Measurements from ENCODE around the gene HFM1.
"Not testable (repeated sequence)": the region's sequence is repeated elsewhere in the genome, so short reads cannot be mapped to it uniquely, and the experiment has no call there.

Gene HFM1, protein sequence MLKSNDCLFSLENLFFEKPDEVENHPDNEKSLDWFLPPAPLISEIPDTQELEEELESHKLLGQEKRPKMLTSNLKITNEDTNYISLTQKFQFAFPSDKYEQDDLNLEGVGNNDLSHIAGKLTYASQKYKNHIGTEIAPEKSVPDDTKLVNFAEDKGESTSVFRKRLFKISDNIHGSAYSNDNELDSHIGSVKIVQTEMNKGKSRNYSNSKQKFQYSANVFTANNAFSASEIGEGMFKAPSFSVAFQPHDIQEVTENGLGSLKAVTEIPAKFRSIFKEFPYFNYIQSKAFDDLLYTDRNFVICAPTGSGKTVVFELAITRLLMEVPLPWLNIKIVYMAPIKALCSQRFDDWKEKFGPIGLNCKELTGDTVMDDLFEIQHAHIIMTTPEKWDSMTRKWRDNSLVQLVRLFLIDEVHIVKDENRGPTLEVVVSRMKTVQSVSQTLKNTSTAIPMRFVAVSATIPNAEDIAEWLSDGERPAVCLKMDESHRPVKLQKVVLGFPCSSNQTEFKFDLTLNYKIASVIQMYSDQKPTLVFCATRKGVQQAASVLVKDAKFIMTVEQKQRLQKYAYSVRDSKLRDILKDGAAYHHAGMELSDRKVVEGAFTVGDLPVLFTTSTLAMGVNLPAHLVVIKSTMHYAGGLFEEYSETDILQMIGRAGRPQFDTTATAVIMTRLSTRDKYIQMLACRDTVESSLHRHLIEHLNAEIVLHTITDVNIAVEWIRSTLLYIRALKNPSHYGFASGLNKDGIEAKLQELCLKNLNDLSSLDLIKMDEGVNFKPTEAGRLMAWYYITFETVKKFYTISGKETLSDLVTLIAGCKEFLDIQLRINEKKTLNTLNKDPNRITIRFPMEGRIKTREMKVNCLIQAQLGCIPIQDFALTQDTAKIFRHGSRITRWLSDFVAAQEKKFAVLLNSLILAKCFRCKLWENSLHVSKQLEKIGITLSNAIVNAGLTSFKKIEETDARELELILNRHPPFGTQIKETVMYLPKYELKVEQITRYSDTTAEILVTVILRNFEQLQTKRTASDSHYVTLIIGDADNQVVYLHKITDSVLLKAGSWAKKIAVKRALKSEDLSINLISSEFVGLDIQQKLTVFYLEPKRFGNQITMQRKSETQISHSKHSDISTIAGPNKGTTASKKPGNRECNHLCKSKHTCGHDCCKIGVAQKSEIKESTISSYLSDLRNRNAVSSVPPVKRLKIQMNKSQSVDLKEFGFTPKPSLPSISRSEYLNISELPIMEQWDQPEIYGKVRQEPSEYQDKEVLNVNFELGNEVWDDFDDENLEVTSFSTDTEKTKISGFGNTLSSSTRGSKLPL (N-terminal part only)

GRCh38 chr1:91404151-91405012 is at the start of gene HFM1:
Gene HFM1, minus strand, starts transcription at chr1:91404837. Its CDS starts 3,755 bp downstream, at chr1:91401082.
- peak; percentile 72 for DNase-seq (ENCODE audit: low spot score)

DNA sequence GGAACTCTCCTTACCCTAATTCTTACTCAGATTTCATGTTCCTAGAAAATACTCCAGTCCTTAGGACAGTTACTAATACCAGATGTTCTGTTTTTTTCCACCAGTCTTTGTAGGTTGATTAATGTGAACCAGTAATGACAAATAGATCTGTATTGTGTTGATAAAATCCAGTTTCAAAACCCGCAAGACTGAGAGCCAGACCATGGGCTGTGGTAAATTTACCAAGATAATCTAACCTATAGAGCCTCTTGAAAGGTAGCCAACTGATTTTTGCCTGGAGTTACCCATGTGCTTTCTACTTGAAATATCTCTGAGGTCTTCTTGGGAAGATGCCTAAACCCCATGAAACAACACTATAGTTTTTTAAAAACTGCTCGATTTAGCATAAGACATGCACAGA is 49.5 kb upstream of the HFM1 start:
- no peak for DNase-seq (ENCODE audit: low spot score)

DNA sequence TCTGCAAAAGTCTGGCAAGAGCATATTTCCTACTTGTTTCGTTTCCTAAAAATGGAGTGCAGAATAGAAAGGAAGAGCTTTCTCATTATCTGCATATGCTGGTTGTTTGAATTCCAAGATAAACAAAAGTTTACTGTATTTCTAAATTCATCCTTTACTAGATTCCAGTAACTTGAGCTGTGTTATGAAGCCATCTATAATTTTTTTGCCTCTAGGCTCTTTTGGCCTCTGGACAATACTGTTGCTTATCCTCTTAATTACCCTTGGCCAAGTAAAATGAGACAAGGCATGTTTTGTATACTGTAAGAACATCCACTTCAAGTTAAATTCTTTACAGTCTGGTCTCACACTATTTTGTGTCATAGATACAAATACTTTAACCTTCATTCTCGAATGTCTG is 45.6 kb upstream of the HFM1 start:
- DNase-seq (ENCODE audit: low spot score) = no peak

- DNase-seq (ENCODE audit: low spot score) = not testable (repeated sequence)
Observed at GRCh38 chr1:91447782-91448181, 43.1 kb upstream of the HFM1 start.

DNA sequence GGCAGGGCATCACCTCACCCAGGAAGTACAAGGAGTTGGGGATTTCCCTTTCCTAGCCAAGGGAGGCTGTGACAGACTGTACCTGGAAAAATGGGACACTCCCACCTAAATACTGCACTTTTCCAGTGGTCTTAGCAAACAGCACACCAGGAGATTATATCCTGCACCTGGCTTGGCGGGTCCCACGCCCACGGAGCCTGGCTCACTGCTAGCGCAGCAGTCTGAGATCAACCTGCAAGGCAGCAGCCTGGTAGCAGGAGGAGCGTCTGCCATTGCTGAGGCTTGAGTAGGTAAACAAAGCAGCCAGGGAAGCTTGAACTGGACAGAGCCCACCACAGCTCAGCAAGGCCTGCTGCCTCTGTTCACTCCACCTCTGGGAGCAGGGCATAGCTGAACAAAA is 37.3 kb upstream of the HFM1 start:
- DNase-seq (ENCODE audit: low spot score) = not testable (repeated sequence)

GRCh38 chr1:91440847-91441246 is 36.2 kb upstream of the HFM1 start:
- DNase-seq (ENCODE audit: low spot score) = peak; percentile 4

DNA sequence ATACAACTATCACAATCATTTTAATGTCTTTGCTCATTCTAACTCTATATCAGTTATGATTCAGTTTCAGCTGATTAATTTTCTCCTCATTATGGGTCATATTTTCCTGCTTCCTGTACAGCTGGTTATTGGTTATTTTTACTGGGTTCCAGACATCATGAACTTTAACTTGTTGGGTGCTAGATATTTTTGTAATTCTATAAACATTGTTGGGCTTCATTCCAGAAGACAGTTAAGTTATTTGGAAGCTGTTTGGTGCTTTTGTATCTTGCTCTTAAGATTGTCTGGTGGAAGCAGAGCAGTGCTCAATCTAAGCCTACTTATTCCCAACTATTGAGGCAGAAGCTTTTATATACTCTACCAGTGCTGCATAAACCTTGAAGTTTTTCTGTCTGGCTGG is 34.4 kb upstream of the HFM1 start:
- DNase-seq (ENCODE audit: low spot score) = no peak

DNA sequence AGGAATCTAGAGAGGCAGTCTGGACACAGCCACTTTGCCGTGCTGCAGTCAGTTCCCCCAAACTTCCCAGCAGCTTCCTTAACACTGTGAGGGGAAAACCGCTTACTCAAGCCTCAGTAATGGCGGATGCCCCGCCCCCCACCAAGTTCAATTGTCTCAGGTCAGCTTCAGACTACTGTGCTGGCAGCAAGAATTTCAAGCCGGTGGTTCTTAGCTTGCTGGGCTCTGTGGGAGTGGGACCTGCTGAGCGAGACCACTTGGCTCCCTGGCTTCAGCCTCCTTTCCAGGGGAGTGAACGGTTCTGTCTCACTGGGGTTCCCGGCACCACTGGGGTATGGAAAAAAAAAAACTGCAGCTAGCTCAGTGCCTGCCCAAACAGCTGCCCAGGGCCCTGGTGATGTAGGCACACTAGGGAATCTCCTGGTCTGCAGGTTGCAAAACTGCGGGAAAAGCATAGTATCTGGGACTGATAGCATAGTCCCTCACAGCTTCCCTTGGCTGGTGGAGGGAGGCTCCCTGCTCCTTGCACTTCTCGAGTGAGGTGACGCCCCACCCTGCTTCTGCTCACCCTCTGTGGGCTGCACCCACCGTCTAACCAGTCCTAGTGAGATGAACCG is 23.7 kb upstream of the HFM1 start:
- DNase-seq (ENCODE audit: low spot score) = no peak

GRCh38 chr1:91427741-91428140 is 23.1 kb upstream of the HFM1 start:
- no peak for DNase-seq (ENCODE audit: low spot score)

GRCh38 chr1:91422523-91422922 is 17.9 kb upstream of the HFM1 start:
- not testable (repeated sequence) for DNase-seq (ENCODE audit: low spot score)

DNA sequence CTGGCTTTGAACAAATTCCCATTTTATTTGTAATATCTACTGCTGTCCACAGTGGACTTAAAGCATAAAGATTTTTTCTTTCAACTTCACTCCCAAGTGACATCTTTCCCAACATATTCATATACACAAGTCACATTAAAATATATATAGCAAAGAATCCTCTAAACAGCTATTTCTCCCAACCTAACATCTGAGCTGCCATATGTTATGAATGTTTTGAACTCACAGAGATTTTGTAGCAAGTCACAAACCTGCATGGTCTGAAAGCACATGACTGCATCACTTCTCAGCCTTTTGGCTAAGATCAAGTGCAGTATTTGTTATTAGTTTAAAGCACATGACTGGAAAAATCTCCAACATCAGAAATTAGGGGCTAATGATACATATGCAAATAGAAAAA is 7.7 kb upstream of the HFM1 start:
- DNase-seq (ENCODE audit: low spot score) = no peak

DNA sequence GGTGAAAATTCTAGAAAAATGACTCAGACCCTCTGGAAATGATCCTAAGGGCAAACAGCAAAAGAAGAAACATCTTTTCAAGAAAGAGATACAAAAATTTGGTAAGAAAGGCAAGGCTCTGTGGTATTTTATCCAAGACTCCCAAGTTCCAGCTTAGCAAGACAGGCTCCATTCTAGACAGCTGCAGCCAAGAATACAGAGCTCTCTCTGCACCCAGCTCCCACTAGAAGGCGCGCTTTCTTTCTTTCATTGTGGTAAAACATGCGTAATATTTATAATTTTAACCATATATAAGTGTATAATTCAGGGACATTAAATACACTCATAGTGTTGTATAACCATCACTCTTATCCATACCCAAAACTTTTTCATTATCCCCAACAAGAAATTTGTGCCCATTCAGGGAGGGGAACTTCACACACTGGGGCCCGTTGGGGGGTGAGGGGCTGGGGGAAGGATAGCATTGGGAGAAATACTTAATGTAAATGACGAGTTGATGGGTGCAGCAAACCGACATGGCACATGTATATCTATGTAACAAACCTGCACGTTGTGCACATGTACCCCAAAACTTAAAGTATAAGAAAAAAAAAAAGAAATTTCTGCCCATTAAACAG is 2.2 kb upstream of the HFM1 start:
- DNase-seq (ENCODE audit: low spot score) = peak; percentile 9

GRCh38 chr1:91402023-91402422 is 2.6 kb downstream of the HFM1 start:
- DNase-seq (ENCODE audit: low spot score) = peak; percentile 46

DNA sequence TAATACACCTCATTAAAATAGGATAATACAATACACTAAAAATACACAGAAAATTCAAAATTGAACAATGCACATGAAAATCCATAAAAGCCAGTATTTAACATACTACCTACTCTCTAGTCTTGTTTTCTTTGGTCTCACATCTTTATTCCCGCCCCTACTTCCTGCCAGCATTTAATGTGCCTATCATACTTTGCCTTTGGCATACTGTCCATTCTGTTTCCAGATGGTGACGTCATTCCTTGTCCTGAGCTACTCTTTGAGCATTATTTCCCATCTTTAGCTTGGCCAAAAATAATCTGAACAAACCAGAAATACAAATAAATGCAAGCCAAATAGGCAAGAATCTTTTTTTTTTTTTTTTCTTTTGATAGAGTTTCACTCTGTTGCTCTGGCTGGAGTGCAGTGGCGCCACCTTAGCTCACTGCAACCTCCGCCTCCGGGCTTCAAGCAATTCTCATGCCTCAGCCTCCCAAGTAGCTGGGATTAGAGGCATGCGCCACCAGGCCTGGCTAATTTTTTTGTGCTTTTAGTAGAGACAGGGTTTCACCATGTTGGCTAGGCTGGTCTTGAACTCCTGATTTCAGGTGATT is 4.4 kb downstream of the HFM1 start:
- DNase-seq (ENCODE audit: low spot score) = no peak

GRCh38 chr1:91398291-91398690 is 6.3 kb downstream of the HFM1 start:
- DNase-seq (ENCODE audit: low spot score) = no peak

- no peak for DNase-seq (ENCODE audit: low spot score)
Observed at GRCh38 chr1:91397605-91398004, 7.0 kb downstream of the HFM1 start.

GRCh38 chr1:91393042-91393441 is 11.6 kb downstream of the HFM1 start:
- DNase-seq (ENCODE audit: low spot score) = no peak

DNA sequence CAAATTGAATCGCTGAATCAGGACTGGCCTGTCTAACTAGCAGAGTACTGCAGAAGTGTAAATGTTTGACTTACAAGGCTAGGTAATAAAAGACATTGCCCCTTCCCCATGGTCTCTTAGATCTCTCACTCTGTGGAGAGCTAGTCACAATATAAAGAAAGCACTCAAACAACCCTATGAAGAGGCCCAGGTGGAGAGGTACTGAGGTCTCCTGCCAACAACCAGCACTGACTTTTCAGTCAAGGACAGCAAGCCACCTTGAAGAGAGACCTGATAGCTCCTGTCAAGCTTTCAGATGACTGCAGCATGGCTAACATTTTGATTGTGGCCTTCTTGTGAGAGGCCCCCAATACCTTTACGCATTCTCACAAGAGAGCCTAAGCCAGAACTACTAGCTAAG is 18.5 kb downstream of the HFM1 start:
- no peak for DNase-seq (ENCODE audit: low spot score)

DNA sequence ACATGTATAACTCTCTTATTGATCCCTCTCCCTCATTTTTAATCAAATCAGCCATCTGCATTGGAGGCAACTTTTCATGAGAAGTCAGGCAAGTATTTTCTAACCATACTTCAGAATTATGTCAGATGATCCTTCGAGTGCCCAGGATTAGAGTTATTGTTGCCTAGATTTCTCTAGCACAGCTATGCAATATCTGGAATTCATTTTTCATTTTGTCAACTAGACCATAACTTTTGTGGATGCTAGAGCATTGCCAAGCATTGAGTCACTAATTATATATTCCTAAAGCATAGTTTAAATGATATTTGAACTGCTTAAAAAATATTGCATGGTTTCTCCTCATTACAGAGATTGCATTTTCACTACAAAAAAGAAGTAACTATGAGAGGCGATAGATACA is 21.2 kb downstream of the HFM1 start:
- DNase-seq (ENCODE audit: low spot score) = no peak

- DNase-seq (ENCODE audit: low spot score) = no peak
Observed at GRCh38 chr1:91381844-91382243, 22.8 kb downstream of the HFM1 start.

Measured in AG08395 (cell line).